Endothelial cell (in vitro differentiated cells): ENCODE measurements around the gene PLCB3. TPM values are rescaled to one million over a fixed set of nuclear protein-coding genes. Genes with fewer than 3 reads are reported as not detected.

Source experiments
- DNase-seq: peaks from one replicate; pipeline ENCODE4 v3.0.0; 2021; ENCODE audit warnings: low spot score
- H3K27ac Mint-ChIP-seq: one replicate; pipeline ENCODE4 v1.8.0; 2021; ENCODE audit warnings: mixed read lengths, inconsistent platforms; ENCODE audit not compliant: unreplicated experiment
- H3K27me3 Mint-ChIP-seq: one replicate; pipeline ENCODE4 v1.8.0; 2021; ENCODE audit warnings: mild to moderate bottlenecking, moderate library complexity, mixed read lengths, inconsistent platforms; ENCODE audit not compliant: unreplicated experiment
- H3K36me3 Mint-ChIP-seq: one replicate; pipeline ENCODE4 v1.8.0; 2021; ENCODE audit warnings: mild to moderate bottlenecking, low read depth, mixed read lengths, inconsistent platforms; ENCODE audit not compliant: unreplicated experiment
- H3K4me1 Mint-ChIP-seq: one replicate; pipeline ENCODE4 v1.8.0; 2021; ENCODE audit warnings: mild to moderate bottlenecking, mixed read lengths, inconsistent platforms; ENCODE audit not compliant: unreplicated experiment
- H3K4me3 Mint-ChIP-seq: one replicate; pipeline ENCODE4 v1.8.0; 2021; ENCODE audit warnings: mild to moderate bottlenecking, mixed read lengths, inconsistent platforms; ENCODE audit not compliant: unreplicated experiment
- H3K9me3 Mint-ChIP-seq: one replicate; pipeline ENCODE4 v1.8.0; 2021; ENCODE audit warnings: mixed read lengths, inconsistent platforms; ENCODE audit not compliant: unreplicated experiment
- CTCF ChIP-seq: fragments of 200-600 bp; sonication (generic); IDR thresholded peaks from one replicate; pipeline ENCODE4 v1.5.0; 2021; ENCODE audit warnings: antibody characterized with exemption; ENCODE audit not compliant: unreplicated experiment
- long read RNA-seq: library from polyadenylated mRNA; unstranded; transcript quantifications from one replicate; pipeline ENCODE4 v2.0.0, GENCODE V29; 2020; ENCODE audit not compliant: unreplicated experiment
- total RNA-seq: library from RNA; stranded (reverse); fragmentation: NEBNext Ultra II Directional; extraction: Animal tissue kit (Norgen Biotek cat#: 25700); gene quantifications from one replicate; pipeline ENCODE4 v1.2.1, GENCODE V29; 2021; ENCODE audit not compliant: unreplicated experiment

The PLCB3 gene
- 51.0 TPM for total RNA-seq
- long read RNA-seq, partial matches to known transcripts = 2 of 5 reads
- long read RNA-seq, other reads (novel, unspliced or antisense) = 3 of 5 reads

GRCh38 chr11:64251016-64251752, at the start of gene PLCB3:
TSS of gene PLCB3 (plus strand) at chr11:64251530. CDS start at chr11:64251650, 120 bp downstream.
- TF ChIP-seq CTCF = peak; percentile 90
- H3K36me3 Mint-ChIP-seq = peaks cover 8% of the 10 kb centered on the region
- peak; percentile 82 for DNase-seq
- H3K27me3 Mint-ChIP-seq = peaks cover 13% of the 10 kb centered on the region
- H3K9me3 Mint-ChIP-seq = no peaks in the 10 kb centered on the region
- H3K4me3 Mint-ChIP-seq = peak within 1 kb of the TSS; percentile 91
- peaks cover 32% of the 10 kb centered on the region for H3K4me1 Mint-ChIP-seq
- no peak within 1 kb of the TSS for H3K27ac Mint-ChIP-seq

GRCh38 chr11:64201543-64201942, 49.8 kb upstream of the PLCB3 start:
- H3K27me3 Mint-ChIP-seq = peaks cover 9% of the 10 kb centered on the region
- H3K4me1 Mint-ChIP-seq = peaks cover 23% of the 10 kb centered on the region
- H3K27ac Mint-ChIP-seq = no peak overlapping the region
- peak overlapping the region; percentile 63 for H3K4me3 Mint-ChIP-seq
- H3K36me3 Mint-ChIP-seq = peaks cover 44% of the 10 kb centered on the region
- TF ChIP-seq CTCF = no peak
- DNase-seq = no peak
- H3K9me3 Mint-ChIP-seq = no peaks in the 10 kb centered on the region

- Mint-ChIP-seq H3K27me3 (peaks cover 8% of the 10 kb centered on the region), H3K4me3 (peak overlapping the region; percentile 78), H3K27ac (no peak overlapping the region), H3K4me1 (peaks cover 33% of the 10 kb centered on the region), H3K36me3 (peaks cover 35% of the 10 kb centered on the region), H3K9me3 (no peaks in the 10 kb centered on the region)
- no peak for DNase-seq
- TF ChIP-seq CTCF = no peak
These were observed 48.3 kb upstream of the PLCB3 start for GRCh38 chr11:64202992-64203391.

- no peak for TF ChIP-seq CTCF
- H3K4me1 Mint-ChIP-seq = peaks cover 33% of the 10 kb centered on the region
- peak overlapping the region; percentile 78 for H3K4me3 Mint-ChIP-seq
- H3K27me3 Mint-ChIP-seq = peaks cover 7% of the 10 kb centered on the region
- peaks cover 35% of the 10 kb centered on the region for H3K36me3 Mint-ChIP-seq
- H3K27ac Mint-ChIP-seq = peak overlapping the region; percentile 55
- no peak for DNase-seq
- no peaks in the 10 kb centered on the region for H3K9me3 Mint-ChIP-seq
These were observed 47.8 kb upstream of the PLCB3 start for GRCh38 chr11:64203421-64204079.

- no peaks in the 10 kb centered on the region for H3K9me3 Mint-ChIP-seq
- no peak for DNase-seq
- peaks cover 33% of the 10 kb centered on the region for H3K4me1 Mint-ChIP-seq
- no peak for TF ChIP-seq CTCF
- peaks cover 7% of the 10 kb centered on the region for H3K27me3 Mint-ChIP-seq
- no peak overlapping the region for H3K4me3 Mint-ChIP-seq
- peaks cover 35% of the 10 kb centered on the region for H3K36me3 Mint-ChIP-seq
- peak overlapping the region; percentile 55 for H3K27ac Mint-ChIP-seq
These were observed 47.3 kb upstream of the PLCB3 start for GRCh38 chr11:64204080-64204440.
